Activated CD4-positive, alpha-beta T cell treated with anti-CD3 and anti-CD28 coated beads for 4 hours (primary cell): ENCODE data around the gene RPN1.

Experiments used
- DNase-seq, 2 donors: peaks; one replicate each; pipeline ENCODE4 v3.0.0-alpha.2; 2020

RPN1 gene

GRCh38 chr3:128648940-128649663 lies 1.5 kb downstream of the RPN1 start:
- DNase-seq = no peak

- DNase-seq = no peak
Observed at GRCh38 chr3:128648402-128648801, 2.2 kb downstream of the RPN1 start.

GRCh38 chr3:128647307-128647706 lies 3.3 kb downstream of the RPN1 start:
- DNase-seq = no peak

DNA sequence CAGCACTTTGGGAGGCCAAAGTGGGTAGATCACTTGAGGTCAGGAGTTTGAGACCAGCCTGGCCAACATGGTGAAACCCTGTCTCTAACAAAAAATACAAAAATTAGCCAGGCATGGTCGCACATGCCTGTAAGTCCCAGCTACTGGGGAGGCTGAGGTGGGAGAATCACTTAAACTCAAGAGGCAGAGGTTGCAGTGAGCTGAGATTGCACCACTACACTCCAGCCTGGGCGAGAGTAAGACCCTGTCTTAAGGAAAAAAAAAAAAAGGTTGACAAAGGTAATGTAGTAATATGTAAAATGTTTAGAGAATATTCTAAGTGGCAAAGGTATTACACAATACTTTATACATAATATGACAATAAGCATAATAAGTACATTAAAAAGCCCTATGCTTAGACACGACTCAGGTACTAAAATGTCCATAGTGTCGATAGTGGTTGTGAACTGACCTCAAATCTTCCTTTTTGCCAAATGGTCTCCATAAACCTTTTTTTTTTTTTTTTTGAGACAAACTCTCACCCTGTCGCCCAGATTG lies 16.5 kb downstream of the RPN1 start:
- no peak for DNase-seq

DNA sequence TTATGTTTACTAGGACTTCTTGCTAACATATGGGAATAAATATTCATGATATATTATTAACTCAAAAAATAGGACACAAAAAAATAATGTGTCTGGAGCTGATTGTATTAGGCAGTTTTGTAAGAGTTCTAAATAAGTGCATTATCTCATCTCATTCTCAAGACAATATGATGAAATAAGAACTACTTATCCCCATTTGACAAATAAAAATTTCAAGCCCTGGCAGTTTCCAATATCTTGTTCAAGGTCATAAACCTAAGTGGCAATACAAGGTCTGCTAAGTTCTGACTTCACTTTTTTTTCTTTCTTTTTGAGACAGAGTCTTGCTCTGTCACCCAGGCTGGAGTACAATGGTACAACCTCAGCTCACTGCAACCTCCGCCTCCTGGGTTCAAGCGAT lies 18.3 kb downstream of the RPN1 start:
- no peak for DNase-seq

DNA sequence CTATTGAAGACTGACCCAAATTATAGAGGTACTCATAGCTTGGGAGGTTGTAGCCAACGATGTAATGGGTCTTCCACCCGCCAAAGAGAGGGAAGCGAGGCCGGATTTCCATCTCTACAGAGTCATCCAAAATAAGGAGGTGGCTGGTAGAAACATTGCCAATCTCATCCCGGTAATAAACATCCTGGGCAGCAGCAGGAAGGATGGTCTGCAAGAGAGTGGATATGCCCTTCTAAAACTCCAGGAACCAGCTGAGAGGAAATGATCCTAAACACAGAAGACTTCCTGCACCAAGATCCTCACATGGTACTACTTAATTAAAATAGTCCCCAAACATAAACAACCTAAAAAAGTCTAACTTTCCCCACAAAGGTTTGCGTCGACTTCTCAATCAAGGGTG lies 20.7 kb downstream of the RPN1 start:
- no peak for DNase-seq

GRCh38 chr3:128625409-128625945 lies 25.1 kb downstream of the RPN1 start:
- DNase-seq = no peak

GRCh38 chr3:128624526-128625138 lies 26.0 kb downstream of the RPN1 start:
- DNase-seq = no peak

DNA sequence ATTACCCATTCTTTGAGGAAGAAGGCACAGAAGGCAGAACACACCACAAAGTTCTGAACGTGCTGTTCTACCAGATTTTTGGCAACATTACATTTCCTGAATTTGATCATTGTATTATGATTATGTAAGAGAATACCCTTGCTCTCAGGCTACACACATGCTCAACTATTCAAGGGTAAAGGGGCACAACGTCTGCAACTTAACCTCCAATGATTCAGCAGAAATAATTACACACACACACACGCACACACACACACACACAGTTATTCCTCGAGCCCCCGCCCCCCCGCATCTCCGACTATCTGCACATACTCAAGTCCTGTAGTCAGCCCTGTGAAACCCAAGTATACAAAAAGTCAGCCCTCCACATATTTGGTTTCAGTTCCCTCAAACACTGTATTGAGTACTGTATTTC lies 26.8 kb downstream of the RPN1 start:
- DNase-seq = no peak

GRCh38 chr3:128621931-128622330 lies 28.7 kb downstream of the RPN1 start:
- no peak for DNase-seq

DNA sequence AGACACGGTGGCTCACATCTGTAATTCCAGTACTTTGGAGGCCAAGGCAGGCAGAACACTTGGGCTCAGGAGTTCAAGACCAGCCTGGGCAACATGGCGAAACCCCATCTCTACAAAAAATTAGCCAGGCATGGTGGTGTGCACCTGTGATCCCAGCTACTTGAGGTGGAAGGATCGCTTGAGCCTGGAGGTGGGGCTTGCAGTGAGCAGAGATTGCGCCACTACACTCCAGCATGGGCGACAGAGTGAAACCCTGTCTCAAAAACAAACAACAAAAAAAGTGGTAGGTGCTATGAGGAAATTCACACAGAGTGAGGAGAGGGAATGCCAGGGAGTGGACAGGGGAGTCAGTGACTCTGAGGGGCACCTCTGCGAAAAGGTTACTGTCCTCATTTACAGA lies 29.4 kb downstream of the RPN1 start:
- DNase-seq = no peak

- DNase-seq = no peak
Observed at GRCh38 chr3:128620268-128620691, 30.3 kb downstream of the RPN1 start.

- peak in 1 of 2 donors; percentile 20 for DNase-seq
Observed at GRCh38 chr3:128619146-128619890, 31.3 kb downstream of the RPN1 start.

DNA sequence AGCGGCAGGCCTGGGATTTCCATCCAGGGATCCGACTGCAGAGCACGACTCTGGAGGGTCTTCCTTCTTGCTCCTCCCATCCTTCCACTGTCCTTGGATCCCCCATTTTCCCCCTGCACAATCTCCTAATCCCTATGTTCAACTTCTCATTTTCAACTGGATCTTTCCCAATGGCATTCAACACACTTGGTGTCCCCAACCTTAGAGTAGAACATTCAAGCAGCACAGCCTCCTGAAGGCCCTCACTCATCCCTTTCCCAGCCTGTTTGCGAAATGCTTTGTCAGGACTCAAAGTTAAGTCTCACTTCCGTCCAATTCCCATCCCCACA lies 32.3 kb downstream of the RPN1 start:
- no peak for DNase-seq

- peak; percentile 95 to 99 for DNase-seq
Observed at GRCh38 chr3:128617557-128618397, 32.8 kb downstream of the RPN1 start.

GRCh38 chr3:128617270-128617556 lies 33.4 kb downstream of the RPN1 start:
- no peak for DNase-seq

- no peak for DNase-seq
Observed at GRCh38 chr3:128616516-128617269, 33.9 kb downstream of the RPN1 start.

- no peak for DNase-seq
Observed at GRCh38 chr3:128614076-128614475, 36.5 kb downstream of the RPN1 start.

DNA sequence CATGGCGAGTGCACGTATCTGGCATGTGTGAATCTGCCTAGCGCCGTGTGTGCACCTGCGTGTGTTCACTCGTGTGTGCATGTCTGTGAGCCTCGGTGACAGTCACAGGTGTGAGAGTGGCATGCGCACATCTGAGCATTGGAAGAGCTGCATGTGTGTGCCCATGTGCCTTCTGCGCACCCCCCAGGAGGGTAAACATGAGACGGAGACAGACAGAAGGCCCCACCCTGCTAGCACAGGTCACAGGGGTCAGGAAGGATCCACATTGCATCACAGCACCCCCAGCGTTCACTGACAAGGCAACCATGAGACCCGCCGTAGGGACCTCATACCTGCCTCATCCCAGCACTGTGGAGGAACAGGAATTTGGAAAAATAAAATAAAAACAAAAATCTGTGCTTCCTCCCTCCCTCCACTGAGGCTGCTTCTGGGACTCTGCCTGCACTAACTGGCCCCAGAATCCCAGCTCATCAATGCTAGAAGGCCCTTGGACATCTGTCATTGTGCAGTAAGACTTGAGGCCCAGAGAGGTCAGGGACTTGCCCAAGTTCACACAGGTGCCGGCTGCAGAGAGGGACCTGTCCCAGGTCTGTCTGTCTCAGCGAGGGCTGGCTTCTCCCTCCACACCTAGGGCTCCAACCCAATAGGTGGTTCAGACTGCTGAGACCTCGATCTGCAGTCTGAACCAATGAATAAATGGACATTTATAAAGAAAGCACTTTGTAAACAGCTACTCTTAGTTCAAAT lies 37.4 kb downstream of the RPN1 start:
- DNase-seq = no peak

DNA sequence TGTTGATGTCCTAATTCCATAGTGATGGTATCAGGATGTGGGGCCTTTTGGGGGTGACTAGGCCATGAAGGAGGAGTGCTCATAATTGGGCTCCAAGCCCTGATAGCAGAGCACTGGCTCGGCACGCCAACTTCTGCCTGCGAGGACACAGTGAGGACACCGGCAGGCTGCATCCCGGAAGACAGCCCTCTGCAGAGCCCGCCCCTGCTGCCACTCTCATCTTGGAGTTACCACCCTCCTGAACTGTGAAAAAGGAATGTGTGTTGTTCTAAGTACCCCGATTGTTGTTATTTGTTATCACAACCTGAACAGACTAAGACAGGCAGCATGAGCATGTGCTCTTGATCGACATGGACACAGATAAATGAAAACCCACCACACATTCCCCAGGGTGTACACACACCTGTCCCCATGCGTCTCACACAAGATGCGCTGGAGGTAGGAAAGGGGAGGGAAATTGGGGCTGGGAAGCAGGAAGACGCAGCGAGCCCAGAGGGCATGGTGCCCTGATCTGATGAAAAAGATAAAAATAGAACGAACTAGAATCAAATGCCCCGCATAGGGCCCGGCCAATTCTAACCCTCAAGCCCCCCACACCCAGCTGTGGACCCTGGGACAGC lies 40.1 kb downstream of the RPN1 start:
- no peak for DNase-seq

GRCh38 chr3:128609294-128609693 lies 41.3 kb downstream of the RPN1 start:
- DNase-seq = no peak
